GM18951 (cell line): Measurements from ENCODE around the gene MTFP1.

Source experiments
- POLR2A ChIP-seq: IDR thresholded peaks from 4 replicates; pipeline ENCODE4 v1.6.1; 2011; ENCODE audit warnings: mild to moderate bottlenecking; ENCODE audit not compliant: insufficient read length, insufficient read depth; ENCODE audit errors: extremely low read depth
- in situ Hi-C: fragments of 300-500 bp; cut with MboI; formaldehyde crosslinking; loops from one replicate; pipeline ENCODE4 v1.12.0; 2022; ENCODE audit warnings: low sequenced_read_pairs, mixed read lengths, inconsistent platforms; ENCODE audit not compliant: unreplicated experiment

Gene MTFP1

DNA sequence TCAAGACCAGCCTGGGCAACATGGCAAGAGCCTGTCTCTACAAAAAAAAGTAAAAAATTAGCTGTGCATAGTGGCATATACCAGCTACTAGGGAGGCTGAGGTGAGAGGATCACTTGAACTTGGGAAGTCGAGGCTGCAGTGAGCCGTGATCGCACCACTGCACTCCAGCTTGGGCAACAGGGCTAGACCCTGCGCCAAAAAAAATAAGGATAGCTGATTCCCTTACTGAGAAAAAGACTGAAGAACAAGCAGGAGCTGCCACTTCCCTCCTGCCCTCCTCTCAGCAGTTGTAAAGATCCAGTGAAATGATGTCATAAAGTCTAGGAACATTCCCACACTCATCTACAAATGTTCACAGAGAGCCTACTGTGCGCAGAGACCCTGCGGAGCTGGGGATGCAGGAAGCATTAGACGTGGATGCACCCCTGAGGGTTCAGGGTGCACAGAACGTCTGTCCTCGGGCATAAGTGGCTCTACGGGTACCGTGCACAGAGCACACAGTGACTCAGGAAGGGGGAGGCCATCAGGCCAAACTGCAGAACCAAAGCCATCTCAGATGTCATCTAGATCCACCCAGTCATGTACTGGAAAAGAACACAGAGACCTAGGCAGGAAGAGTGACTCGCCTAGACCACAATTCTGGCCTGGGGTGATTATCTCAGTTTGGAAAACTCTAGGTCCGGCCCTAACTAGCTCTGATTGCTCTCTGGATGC lies 17.0 kb upstream of the MTFP1 start:
- no peak for TF ChIP-seq POLR2A
- in situ Hi-C loops = no loop called here

DNA sequence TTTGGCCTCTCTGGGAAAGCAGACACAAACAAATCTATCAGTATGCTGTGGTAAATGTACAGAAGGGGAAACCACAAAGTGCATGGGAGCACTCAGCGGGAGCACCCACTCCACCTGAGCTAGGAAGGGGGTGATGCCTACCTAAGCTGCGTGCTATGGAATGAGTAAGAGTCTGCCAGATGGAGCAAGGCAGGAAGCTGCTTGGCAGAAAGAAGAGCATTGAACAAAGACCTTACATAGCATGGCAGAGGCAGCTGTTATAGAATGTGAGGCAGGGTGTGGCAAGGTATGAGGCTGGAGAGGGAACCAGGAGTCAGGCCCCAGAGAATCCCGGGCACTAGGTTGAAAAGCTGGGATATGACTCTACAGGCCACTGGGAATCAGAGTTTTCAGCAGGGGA lies 13.8 kb upstream of the MTFP1 start:
- in situ Hi-C loops = no loop called here
- TF ChIP-seq POLR2A = no peak

DNA sequence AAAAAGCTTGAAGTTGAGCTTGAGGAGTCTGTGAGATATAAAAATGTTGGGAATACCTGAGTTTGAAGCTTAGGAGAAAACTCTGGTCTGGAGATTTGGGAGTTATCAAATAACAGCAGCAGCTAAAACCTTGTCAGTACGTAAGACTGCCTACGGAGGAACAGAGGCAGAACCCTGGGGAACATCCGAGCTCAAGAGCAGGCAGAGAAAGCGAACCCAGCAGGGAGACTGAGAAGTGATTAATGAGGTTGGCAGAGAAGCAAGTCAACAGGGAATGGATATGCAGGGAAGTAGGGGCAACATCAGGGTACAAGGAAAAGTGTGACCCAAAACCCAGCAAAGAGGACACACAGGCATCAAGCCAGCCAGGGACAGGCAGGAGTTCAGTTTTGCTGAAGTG lies 12.6 kb upstream of the MTFP1 start:
- in situ Hi-C loops = no loop called here
- TF ChIP-seq POLR2A = no peak

DNA sequence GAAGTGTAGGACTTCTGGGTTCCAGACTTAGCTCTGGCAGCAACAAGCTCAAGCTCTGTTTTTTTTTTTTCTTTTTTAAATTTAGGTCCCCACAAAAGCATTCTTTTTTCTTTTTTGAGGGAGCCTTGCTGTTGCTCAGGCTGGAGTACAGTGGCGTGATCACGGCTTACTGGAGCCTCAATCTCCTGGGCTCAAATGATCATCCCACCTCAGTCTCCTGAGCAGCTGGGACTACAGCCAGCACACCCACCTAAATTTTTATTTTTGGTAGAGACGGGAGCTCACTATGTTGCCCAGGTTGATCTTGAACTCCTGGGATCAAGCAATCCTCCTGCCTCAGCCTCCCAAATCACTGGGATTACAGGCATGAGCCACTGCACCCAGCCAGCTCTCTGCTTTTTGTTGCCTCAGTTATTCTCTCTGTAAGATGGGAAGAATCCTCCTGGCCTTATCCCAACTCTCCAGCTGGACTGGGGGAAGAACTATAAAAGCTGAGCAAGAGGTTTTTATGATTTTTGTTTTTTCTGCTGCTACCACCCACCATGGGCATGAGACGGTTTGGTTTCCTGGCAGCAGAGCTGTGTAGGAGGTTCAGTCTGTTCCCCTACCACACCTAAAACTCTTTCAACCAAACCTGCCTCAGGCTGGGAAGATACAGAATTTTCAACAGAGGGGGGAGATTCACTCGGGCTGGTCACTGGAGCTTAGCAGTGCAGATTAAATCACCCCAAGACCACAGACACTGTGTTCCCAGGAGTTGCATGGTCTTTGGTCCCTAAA lies 11.6 kb upstream of the MTFP1 start:
- no peak for TF ChIP-seq POLR2A
- in situ Hi-C loops = no loop called here

DNA sequence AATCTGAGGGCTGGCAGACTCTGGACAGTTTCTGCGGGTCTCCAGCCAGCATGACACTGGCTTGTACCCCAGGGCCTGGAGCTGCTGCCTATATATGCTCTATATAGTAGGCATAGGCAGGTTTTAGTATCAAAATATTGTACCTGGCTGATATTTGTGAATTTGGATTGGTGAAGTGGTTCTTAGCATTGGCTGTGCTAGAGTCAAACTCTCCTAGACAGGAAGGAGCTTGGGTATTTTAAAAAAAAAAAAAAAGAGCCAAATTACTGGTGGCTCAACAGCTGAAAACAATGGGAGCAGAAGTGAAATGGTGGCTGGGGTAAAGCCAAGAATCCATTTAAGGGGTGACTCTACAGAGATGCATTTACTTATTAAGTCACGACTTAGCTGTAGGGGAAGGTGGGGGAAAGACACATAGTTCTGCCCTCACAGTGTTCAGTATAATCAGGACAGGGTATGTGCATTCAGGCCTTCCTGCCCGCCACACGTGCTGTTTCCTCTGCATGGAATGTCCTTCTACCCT lies 11.0 kb upstream of the MTFP1 start:
- no peak for TF ChIP-seq POLR2A

DNA sequence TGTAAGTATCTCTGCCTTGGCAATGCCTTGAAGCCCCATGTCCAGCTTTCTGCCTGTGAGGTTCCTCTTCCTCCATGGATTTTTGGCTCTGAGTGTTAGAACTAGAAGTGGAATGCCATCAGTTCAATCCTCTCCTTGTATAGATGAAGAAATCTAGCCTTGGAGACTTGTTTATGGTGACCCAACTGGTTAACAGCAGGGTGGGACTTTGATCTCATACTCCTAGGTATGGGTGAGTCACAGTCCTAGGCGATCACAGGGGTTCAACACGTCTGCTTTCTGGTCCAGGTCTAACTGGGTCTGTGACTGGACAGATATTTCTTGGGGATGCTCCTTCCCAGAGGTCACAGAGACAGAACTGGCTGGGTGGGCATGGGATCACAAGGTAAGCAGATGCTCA lies 9.2 kb upstream of the MTFP1 start:
- in situ Hi-C loops = no loop called here

More for the DNA sequence above, 11.0 kb upstream of the MTFP1 start:
- in situ Hi-C loops = no loop called here

DNA sequence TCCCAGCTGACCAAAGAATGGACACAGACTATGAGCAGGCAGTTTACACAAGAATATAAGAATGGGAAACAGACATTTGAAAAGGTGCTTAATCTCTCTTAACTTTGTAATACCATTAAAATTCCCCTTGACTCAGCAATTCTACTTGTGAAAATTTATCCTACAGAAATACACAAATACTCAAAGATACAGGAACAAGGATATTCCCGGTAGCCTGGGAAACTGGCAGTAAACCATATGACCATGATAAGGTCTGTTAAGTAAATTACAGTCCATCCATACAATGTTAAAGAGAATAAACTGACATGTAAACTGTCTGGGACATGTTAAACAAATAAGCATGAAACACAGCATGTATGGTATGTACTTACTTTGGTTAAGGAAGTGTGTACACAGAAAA lies 8.7 kb upstream of the MTFP1 start:
- in situ Hi-C loops = no loop called here

More for the DNA sequence above, 9.2 kb upstream of the MTFP1 start:
- no peak for TF ChIP-seq POLR2A

DNA sequence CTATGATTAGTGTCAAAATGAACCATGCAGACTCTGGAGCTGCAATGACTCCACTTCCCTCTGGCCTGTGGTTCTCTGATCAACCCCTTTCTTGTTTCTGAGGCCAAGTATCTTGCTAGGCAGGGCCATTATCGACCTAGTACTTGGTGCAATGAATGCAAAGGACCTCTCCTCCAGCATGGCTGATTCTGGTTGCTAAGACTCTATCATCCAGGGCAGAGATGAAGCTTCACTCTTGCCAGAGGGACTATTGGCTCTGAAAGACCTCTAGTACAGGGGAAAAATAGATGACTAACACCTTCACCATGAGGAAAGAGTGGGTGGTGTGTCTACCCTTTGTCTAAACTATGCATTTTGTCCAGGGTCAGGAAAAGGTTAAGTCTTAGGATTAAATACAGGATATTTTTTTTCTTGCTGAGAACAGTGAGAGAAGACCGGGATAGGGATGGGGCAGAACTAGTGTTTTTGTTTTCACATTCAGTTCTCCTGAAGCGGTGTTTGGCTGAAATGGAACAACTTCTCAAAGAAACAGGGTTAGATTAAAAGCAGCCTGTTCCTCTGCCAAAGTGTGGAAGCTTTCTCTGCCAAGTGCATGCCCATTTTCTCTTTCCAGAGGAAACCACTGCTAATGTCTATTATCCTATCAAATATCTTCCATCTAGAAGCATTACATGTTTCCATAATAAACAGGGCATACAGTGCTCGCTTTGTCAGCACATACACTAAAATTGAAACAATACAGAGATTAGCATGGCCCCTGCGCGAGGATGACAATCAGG lies 5.0 kb upstream of the MTFP1 start:
- TF ChIP-seq POLR2A = no peak
- in situ Hi-C loops = no loop called here

More for the DNA sequence above, 8.7 kb upstream of the MTFP1 start:
- TF ChIP-seq POLR2A = no peak

DNA sequence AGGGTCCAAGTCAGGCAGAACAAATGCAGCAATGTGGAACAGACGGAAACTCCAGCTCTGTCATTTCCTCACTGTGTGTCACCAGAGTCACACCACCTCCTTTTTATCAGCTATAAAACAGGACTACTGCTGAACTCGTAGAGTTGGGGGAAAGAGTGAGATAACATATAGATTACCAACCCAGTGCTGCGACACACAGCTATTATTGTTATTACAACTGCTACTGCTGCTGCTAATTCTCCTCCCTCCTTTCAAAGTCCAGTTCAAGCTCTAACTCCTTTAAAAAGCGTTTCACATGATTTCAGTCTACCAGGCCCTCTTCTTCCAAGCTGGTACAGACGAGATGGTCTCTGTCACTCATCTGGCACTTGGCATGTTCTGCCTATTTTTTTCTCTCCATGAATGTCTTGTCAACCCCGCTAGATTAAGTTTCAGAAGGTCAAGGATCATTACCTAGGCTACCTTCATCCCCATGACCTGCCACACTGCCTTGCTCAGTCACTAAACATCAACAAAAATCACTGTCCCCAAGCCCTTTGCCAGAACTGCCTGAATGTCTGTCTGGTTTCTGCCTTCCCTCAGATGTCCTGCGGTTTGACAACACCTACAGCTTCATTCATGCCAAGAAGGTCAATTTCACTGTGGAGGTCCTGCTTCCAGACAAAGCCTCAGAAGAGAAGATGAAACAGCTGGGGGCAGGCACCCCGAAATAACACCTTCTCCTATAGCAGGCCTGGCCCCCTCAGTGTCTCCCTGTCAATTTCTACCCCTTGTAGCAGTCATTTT lies 3.7 kb upstream of the MTFP1 start:
- in situ Hi-C loops = no loop called here
- no peak for TF ChIP-seq POLR2A

DNA sequence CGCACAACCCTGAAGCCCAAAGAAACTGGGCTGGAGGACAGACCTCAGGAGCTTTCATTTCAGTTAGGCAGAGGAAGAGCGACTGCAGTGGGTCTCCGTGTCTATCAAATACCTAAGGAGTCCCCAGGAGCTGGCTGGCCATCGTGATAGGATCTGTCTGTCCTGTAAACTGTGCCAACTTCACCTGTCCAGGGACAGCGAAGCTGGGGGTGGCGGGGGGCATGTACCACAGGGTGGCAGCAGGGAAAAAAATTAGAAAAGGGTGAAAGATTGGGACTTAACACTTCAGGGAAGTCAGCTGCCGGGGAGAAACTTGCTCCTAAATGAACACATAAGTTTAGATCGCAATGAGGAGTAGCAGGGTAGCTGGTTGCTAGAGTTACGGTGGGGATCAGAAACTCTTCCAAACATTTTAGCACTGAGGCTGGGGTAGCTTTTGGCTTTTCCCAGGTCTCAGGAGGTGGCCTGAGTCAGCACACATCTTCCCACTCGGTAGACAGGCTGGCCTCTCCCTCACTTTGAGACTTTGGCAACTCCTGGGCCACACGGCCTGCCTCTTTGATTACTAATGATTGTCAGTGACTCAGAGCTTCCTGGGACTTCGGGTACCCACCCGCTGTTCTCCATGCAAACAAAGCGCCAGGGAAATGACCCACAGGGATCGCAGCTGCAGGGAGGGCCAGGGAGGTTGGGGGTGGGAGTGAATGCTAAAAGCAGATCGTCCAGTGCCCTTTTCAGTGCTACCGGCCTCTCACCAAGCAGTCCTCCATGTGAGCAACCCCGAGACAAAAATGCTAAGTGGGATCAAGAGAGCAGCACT lies 2.9 kb upstream of the MTFP1 start:
- no peak for TF ChIP-seq POLR2A
- in situ Hi-C loops = no loop called here

DNA sequence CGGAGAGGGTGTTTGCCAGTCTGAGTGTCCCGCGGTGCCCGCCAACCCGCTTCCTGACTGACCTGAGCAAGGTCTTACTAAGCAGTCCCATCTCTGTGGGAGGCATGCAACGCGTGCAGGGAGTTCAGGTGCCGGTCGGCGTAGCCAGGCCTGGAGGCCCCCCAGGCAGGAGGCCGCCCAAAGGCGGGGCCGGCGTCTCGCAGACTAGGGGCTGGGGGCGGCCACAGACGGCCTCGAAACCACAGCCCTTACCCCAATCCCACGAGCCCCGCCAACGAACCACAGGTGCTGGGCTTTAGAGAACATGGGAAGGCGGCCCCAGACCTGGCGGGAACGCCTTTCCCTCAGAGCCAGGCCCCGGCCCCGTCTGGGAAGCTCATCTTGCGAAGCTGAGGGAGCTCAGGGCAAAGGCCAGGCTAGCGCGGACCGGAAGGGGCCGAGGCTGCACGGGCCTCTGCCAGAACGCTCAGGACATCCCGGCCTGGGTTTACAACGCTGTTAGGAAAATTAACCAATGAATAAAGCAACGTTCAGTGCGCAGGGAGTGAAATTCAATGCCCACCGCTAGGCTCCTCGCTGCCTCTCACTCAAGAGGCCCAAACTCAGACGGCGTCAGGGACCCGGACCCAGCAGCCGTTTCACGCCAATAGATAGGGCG lies 2.1 kb upstream of the MTFP1 start:
- TF ChIP-seq POLR2A = peak; percentile 88
- in situ Hi-C loops = no loop called here
